ENCODE data around the gene HES4.

Gene HES4

DNA sequence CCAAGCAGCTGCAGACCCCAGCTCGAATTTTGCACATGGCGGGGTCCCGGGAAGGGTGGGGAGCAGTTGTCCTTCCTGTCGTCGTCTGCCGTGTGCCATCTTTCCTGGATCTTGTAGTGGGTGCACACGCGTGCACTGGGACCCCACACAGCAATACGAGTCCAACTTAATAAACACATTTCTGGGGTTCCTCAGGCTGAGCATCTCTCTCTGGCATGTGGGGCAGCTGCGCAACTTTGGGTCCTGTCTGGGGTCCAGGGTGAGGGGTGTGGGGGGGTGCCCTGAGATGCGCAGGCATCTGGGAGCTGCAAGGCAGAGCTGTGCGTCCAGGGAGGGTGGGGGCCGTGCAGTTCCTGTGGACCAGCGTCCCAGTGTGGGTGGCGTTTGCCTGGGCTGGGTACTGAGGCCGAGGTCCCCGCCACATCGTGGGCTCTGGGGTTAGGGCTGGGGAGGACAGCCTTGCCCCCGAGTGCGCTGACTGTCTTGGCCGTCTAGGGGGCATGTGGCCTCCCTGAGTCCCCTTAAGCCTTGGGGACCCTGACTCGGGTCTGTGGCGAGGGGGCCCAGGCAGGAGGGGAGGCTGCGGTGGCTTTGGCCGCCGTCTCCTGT, 34.3 kb downstream of the HES4 start:
- DNase-seq: no peak

DNA sequence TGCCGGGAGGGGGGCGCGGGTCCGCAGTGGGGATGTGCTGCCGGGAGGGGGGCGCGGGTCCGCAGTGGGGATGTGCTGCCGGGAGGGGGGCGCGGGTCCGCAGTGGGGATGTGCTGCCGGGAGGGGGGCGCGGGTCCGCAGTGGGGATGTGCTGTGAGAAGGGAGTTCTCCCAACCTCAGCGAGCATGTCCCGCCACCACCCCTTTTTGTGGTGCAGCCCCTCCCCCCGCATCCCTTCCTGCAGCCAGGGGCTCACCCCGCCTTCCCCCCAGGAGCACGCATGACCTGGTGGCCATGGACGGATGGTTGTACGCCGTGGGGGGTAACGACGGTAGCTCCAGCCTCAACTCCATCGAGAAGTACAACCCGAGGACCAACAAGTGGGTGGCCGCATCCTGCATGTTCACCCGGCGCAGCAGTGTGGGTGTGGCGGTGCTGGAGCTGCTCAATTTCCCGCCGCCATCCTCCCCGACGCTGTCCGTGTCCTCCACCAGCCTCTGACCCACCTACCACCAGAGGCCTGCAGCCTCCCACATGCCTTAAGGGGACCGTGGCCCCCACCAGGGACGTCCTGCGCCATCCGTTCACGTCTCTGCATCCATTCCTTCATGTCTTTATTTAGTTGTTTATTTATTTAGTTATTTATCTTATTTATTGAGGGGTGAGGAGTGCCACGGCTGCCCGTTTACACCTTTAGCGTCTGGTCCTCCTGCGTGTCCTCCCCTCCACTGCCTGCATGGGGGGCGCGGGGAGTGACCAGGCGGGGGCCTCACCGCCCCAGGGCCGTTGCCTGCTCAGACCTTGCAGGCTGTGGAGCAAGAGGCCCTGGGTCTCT, 35.0 kb downstream of the HES4 start:
- no peak for DNase-seq

GRCh38 chr1:963746-964525, 36.0 kb downstream of the HES4 start:
- DNase-seq: no peak

DNA sequence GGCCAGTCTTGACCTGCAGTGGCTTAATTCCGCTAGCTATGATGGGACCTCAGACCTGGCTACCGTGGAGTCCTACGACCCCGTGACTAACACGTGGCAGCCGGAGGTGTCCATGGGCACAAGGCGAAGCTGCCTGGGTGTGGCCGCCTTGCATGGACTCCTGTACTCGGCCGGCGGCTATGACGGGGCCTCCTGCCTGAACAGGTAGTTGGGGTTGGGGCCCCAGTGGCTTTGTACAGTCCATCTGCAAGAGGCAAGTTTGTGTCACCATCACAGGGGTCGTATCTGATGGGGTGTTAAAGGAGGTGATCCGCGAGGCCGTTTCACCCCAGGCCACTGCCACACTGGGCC, 36.6 kb downstream of the HES4 start:
- DNase-seq: no peak

DNA sequence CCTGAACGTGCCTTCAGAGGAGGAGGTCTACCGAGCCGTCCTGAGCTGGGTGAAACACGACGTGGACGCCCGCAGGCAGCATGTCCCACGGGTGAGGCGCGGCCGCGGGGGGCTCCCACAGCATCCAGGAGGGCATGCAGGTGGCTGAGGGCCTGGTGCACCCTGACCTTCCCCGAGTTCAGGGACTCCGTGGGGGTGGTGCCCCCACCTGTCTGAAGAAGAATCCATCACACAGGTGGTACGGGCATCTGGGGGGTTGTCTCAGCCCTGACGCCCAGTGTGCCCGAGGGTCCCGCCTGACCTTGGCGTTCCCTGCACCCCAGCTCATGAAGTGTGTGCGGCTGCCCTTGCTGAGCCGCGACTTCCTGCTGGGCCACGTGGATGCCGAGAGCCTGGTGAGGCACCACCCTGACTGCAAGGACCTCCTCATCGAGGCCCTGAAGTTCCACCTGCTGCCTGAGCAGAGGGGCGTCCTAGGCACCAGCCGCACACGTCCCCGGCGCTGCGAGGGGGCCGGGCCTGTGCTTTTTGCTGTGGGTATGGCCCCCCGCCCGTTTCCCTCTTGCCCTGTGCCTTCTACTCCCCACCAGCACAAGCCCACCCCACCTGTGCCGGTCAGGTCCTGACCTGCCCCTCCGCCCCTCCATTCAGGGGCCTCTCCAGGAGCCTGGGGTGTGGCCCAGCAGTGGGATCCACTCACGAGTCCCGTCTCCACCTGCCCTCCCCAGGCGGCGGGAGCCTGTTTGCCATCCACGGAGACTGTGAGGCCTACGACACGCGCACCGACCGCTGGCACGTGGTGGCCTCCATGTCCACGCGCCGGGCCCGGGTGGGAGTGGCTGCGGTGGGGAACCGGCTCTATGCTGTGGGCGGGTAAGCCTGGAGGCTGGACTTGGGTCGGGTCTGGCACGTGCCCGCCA, 37.3 kb downstream of the HES4 start:
- no peak for DNase-seq

- no peak for DNase-seq
Observed at GRCh38 chr1:961132-961669, 38.7 kb downstream of the HES4 start.

- DNase-seq: peak; percentile 91
Observed at GRCh38 chr1:960363-961131, 39.4 kb downstream of the HES4 start, which contains the start of gene KLHL17. Gene KLHL17 (plus strand): TSS chr1:960584. CDS start chr1:960694, 110 bp downstream.

DNA sequence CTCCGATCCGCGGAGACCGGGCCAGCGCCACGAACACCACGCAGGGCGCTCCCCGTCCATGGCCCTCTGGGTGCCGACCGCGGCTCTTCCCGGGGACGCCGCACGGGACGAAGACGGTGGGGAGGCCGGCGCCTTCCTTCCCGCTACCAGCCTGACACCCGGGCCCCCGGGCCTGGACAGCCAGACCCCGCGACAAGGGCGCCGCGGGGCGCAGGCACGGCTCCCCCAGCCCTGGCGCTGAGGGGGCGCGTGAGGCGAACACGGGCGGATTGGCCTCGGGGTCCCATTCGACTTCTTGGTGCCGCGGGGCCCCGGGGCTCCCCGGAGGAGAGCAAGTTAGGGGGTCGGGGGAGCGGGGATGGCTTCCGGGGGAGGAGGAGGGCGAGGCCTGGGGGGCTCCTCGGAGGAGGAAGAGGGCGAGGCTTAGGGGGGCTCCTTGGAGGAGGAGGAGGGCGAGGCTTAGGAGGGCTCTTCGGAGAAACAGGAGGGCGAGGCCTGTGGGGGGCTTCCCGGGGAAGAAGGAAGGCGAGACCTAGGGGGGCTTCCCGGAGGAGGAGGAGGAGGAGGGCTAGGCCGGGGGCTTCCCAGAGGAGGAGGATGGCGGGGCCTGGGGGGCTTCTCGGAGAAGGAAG, 40.0 kb downstream of the HES4 start:
- DNase-seq: no peak

DNA sequence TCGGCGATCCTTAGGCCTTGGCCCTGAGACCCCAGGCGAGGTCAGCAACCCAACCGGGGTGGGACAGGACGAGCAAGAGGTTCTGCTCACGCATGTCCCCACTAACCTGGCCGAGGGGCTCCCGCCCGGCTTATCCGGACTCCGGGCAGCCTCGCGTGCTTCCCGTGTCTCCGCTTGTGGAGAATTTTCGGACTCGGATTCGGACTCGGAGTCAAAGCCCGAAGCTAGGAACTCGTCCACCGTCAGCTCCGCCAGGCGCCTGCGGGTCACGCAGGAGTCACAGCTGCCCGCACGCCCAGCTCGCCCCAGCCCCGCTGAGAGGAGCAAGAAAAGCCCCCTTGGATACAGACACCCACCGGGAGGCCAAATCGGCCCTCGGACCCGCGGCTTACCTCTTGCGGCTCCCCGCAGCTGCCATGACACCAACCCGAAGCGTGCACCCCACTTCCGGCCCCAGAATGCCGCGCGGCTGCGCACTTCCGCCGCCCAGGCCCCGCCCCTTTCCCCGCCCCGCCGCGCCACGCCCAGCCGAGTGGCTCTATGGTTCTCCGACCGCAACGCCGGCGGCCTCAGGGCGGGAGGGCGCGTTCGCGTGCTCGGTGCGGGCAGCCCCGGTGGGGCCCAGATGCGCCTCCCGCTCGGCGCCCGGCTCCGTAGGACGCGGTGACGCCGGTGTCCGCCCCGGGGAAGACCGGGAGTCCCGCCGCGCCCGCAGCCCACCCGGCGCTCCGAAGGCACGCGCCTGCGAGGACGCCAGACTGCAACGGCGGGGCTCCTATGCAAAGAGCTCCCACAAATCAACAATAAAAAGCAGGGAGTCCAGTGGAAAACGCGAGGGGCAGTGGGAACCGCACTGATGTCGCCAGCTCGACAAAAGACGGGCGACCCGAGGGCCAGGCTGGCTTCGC, 40.8 kb downstream of the HES4 start, which contains the start of gene NOC2L:
Gene NOC2L (minus strand): TSS at position 434 of the 908 bp plus-strand sequence. CDS start 16 bp downstream, at position 418.
- peak; percentile 96 for DNase-seq

DNA sequence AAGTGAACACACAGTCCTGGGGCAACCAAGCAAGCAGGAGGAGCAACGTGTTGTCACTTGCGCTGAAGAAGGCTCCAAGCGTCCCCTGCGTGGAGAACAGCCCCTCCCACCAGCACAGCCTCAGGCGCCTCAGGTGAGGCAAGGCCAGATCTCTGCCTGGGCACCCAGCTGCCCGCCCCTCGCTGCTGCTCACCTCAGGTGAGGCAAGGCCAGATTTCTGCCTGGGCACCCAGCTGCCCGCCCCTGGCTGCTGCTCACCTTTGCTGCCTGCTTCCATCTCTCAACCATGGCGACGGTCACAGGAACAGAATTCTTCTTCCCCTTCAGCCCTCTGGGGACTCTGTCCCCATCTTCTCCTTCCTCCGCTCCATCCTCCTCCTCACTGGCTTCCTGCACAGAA, 43.3 kb downstream of the HES4 start:
- DNase-seq: no peak

- DNase-seq: no peak
Observed at GRCh38 chr1:955474-955873, 44.4 kb downstream of the HES4 start.

DNA sequence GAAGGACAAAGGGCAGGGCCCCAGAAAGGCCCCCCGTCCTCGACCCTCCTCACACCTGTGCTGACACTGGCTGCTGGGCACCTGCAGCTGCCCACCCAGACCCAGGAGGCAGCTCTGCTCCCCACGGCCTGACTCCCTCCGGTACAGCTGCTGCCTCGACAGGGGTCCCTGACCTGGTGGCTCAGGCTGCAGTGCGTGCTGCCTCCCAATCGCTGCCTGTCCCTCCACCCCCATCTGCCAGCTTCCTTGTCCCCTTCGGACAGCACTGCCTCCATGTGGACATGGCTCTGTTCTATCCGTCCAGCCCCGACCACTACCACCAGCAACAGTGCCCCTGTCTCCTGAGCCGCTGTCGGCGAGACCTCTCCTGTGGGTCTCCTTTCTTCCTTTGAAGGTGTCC, 45.0 kb downstream of the HES4 start:
- DNase-seq: no peak

GRCh38 chr1:953524-954320, 46.2 kb downstream of the HES4 start:
- DNase-seq: no peak

GRCh38 chr1:952603-953002, 47.3 kb downstream of the HES4 start:
- no peak for DNase-seq

DNA sequence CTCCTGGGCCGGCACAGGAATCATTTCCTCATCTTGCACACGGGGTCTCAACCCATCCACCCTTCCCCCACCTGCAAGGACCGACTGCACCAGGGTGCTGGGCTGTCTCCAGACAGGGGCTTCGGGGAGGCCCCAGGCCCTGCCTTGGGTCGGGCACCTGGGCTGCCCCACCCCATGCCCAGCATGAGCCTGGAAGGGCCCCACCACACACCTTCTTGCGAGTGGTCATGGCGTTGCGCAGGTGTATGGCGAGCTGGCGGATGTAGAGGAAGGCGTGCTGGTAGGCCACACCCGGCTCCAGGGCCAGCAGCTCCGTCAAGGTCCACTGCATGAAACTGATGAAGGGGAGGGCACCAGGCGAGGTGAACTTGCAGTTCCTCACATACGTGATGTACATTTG, 47.7 kb downstream of the HES4 start:
- no peak for DNase-seq

- DNase-seq: no peak
Observed at GRCh38 chr1:951364-951763, 48.5 kb downstream of the HES4 start.

GRCh38 chr1:950881-951280, 49.0 kb downstream of the HES4 start:
- no peak for DNase-seq

GRCh38 chr1:950268-950667, 49.6 kb downstream of the HES4 start:
- no peak for DNase-seq
